ENCODE results near the gene SLC13A3.

The SLC13A3 gene

GRCh38 chr20:46600286-46600752 lies 50.9 kb downstream of the SLC13A3 start:
- no peak for TF ChIP-seq CTCF (IDR thresholded peaks at IDR 0.05; ENCODE audit: low read depth, low read length)
- DNase-seq (ENCODE audit: extremely low read depth, low read depth) = no peak

- DNase-seq (ENCODE audit: extremely low read depth, low read depth) = no peak
- no peak for TF ChIP-seq CTCF (IDR thresholded peaks at IDR 0.05; ENCODE audit: low read depth, low read length)
Measured at GRCh38 chr20:46599227-46599987, 51.9 kb downstream of the SLC13A3 start.

- TF ChIP-seq CTCF (IDR thresholded peaks at IDR 0.05; ENCODE audit: low read depth, low read length) = no peak
- no peak for DNase-seq (ENCODE audit: extremely low read depth, low read depth)
Measured at GRCh38 chr20:46595933-46596332, 55.3 kb downstream of the SLC13A3 start.

GRCh38 chr20:46594725-46595124 lies 56.5 kb downstream of the SLC13A3 start:
- no peak for DNase-seq (ENCODE audit: extremely low read depth, low read depth)
- no peak for TF ChIP-seq CTCF (IDR thresholded peaks at IDR 0.05; ENCODE audit: low read depth, low read length)

- TF ChIP-seq CTCF (IDR thresholded peaks at IDR 0.05; ENCODE audit: low read depth, low read length) = no peak
- no peak for DNase-seq (ENCODE audit: extremely low read depth, low read depth)
Measured at GRCh38 chr20:46592580-46593362, 58.5 kb downstream of the SLC13A3 start.

GRCh38 chr20:46590443-46590842 lies 60.8 kb downstream of the SLC13A3 start:
- no peak for DNase-seq (ENCODE audit: extremely low read depth, low read depth)
- TF ChIP-seq CTCF (IDR thresholded peaks at IDR 0.05; ENCODE audit: low read depth, low read length) = no peak

All from AG09319 (cell line).